HG02973 (cell line): ENCODE measurements around the gene DHRS13.
"Not testable (repeated sequence)": the region's sequence is repeated elsewhere in the genome, so short reads cannot be mapped to it uniquely, and the experiment has no call there.

ENCODE experiments used
- ATAC-seq: cut with Tn5 transposase; IDR thresholded peaks from one replicate; pipeline ENCODE4 v1.9.1; 2021; ENCODE audit warnings: moderate library complexity; ENCODE audit not compliant: unreplicated experiment

The DHRS13 gene

DNA sequence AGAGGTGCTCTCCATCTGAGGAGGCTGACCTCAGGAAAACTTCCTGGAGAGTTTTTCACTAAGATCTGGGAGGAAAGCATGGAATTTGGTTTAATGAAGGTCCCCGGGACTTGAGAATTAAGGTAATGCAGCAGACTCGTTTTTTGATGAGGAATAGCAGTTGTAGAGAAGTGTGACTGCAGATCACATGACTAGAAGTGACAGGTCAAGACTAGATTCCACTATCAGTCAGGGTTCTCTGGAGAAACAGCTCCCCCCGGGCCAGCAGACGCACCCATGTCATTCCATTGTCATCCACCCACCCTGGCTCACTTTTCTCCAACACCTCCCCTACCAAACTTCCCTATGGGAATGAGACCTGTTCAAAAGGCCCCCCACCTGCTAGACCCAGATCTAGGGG lies 1.9 kb upstream of the DHRS13 start:
- ATAC-seq, result no peak

GRCh38 chr17:28903546-28903841 lies 615 bp upstream of the DHRS13 start:
- ATAC-seq, result not testable (repeated sequence)

DNA sequence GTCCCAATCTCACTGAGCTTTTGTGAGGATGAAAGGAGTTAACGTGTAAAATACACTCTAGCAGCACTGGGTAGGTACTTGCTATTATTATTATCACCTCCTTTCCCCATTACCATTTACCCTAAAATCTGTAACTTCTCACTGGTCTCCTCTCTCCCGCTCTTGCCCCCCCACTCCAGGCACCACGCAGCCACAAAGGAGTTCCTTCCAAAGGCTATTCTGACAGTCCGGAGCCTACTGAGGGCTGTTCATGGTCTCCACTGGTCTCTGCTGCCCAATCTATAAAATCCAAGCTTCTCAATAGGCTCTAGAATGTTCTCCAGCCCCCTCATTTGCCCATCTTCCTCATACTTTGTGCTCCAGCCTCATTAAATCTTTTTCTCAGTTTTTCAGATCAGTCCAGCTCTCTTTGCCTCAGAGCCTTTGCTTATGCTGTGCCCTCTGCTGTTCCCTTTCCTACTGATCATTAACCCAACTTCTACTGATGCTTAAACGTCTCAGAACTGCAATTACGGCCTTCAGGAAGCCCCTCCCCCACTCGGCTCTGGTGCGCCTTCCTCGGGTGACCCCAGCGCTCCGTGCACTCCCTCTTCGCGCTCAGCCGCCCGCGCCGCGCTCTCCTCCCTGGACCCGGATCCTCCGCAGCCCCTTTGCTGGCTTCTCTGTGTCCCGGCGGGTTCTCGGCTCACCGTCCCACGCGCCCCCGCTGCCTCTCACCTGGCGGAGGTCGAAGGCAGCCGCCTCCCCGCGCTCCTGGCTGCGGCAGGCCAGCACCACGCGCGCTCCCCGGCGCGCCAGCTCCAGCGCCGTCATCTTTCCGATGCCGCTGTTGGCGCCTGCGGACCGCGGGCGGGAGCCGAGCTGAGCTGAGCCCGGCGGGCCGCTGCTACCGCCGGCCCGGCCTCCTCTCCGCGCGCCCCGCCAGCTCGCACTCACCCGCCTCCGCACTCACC lies 737 bp downstream of the DHRS13 start:
- no peak for ATAC-seq

GRCh38 chr17:28900986-28901726 lies 1.7 kb downstream of the DHRS13 start:
- no peak for ATAC-seq

DNA sequence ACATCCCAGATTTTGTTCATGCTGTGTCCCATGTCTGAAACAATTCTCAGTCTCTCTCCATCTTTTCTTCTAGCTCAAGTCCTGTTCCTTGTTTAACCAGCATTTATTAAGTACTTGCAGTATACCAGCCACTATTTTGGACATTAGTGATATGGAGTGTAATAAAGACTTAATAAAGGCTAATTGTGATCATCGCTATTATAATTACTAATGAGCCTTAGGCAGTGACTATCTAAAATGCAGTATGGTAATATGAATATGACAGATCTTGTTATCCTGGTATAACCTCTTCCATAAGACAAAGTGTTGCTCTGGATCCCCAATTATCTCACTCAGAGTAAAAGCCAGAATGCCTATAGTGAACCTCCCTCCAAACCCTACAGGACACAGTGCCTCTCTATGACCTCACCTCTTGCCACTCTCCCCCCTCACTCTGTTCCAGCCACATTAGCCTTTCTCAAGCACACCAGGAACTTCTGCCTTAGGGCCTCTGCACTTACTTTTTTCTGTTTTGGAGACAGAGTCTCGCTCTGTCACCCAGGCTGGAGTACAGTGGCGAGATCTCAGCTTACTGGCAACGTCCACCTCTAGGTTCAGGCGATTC lies 3.6 kb downstream of the DHRS13 start:
- ATAC-seq, result no peak

- ATAC-seq, result no peak
These were observed 4.3 kb downstream of the DHRS13 start for GRCh38 chr17:28898527-28898955.

GRCh38 chr17:28897769-28898526 lies 4.9 kb downstream of the DHRS13 start:
- ATAC-seq, result no peak

- no peak for ATAC-seq
These were observed 5.8 kb downstream of the DHRS13 start, which contains the start of gene FLOT2 for GRCh38 chr17:28896884-28897768. Gene FLOT2 (minus strand): TSS chr17:28897733. CDS start chr17:28897574, 159 bp downstream.

GRCh38 chr17:28896491-28896883 lies 6.4 kb downstream of the DHRS13 start:
- ATAC-seq, result no peak

GRCh38 chr17:28895794-28896447 lies 7.0 kb downstream of the DHRS13 start:
- ATAC-seq, result no peak

DNA sequence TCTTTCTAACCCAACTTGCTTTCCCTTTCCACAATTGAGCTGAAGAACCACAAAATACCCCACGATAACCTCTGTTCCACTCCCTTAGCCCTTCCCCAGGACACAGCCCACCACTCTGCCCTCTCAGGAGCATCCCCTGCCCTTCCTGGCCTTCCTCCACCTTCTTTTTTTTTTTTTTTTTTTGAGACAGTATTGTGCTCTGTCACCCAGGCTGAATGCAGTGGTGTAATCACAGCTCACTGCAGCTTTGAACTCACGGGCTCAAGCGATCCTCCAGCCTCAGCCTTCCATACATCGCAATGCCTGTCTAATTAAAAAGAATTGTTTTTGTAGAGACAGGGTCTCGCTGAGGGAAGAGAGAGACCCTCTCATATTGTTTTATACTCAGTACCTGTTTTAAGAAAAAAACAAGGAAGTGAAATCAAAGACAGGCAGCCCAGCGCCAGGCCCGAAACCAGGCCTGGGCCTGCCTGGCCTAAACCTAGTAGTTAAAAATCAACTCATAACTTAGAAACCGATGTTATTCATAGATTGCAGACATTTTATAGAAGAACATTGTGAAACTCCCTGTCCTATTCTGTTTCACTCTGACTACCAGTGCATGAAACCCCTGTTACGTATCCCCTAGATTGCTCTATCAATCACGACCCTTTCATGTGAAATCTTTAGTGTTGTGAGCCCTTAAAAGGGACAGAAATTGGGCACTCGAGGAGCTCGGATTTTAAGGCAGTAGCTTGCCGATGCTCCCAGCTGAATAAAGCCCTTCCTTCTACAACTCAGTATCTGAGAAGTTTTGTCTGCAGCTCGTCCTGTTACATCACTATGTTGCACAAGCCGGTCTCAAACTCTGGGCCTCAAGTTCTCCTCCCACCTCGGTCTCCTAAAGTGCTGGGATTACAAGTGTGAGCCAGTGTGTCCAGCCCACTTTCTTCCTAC lies 9.4 kb downstream of the DHRS13 start:
- ATAC-seq, result not testable (repeated sequence)

DNA sequence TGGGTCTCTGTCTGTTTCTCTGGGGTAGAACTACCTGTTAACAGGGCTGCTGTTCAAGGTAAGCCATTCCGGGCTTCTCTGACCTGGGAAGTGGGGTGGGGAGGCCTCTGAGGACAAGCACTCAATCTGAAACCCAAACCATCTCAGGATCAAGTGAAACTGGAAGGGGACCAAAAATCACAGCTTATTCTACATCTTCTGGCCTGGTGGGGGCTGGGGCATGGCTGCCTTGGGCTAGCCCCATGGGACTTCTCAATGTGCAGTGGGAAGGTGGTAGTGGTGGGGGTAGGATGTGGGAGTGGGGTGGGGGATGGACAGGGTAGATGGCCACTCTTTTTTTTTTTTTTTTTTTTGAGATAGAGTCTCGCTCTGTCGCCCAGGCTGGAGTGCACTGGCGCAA lies 10.9 kb downstream of the DHRS13 start:
- ATAC-seq, result no peak

DNA sequence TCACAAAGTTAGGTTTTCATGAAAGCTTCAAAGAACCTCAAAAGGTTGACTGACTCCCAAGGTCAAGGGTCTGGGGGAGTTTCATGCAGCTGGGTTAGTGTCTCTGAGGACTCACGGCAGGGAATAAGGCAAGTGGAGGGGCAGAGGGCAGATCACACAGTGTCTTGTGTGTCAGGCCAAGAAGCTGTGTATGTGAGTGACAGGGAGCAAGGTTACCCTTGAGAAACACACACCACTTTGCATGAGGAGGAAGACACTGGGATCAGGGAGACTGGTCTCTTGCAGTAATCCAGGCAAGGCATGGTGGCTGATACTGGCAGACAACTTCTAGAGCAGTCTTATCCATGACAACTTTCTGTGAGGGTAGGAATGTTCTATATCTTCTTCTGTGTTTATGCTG lies 11.7 kb downstream of the DHRS13 start:
- ATAC-seq, result no peak

GRCh38 chr17:28889996-28890395 lies 12.9 kb downstream of the DHRS13 start:
- no peak for ATAC-seq

- no peak for ATAC-seq
These were observed 14.0 kb downstream of the DHRS13 start for GRCh38 chr17:28888832-28889231.

DNA sequence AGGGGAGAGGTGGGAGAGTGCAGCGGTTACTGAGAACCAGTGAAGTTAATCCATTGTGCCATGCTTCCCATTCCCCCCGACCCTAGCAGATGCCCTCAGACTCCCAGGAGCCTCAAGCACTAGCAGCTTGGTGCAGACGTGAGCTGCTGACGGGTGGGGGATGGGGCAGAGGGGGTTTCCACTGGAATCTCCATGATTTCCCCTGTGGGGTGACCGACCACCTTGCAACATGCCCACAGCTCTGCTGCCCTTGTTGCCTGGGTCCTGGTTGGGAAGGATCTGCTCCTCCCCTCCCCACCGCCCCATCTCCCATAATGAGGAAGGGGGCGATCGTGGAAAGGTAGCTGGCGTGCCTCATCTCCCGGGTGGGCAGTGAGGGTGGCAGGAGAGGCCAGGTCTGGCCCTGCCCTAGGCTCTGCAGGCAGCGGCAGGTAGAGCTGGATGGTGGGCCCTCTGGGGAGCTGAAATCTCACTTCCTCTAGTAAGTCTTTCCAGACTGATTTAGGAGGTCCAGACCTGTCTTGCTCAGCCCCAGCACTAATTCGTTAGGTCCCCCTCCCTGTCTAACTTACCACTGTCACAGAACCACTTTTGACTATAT lies 14.9 kb downstream of the DHRS13 start:
- ATAC-seq, result no peak

DNA sequence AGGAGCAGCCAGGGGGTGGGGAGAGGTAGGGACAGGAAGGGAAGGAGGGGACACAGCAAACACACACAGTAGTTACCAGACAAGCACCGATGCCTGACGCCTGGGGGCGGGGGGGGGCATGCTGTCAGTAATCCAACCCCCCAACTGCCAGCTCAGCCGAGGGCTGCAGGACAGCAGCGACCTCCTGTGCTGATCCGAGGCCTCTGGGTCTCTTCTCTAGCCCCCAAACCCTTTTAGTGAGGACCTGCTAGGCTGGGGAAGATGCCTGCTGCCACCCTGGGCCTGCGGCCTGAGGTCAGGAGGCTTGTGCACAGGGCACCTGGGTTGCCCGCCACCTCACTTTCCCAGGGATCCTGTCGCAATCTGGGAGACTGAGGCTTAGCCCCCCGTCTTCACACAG lies 16.9 kb downstream of the DHRS13 start:
- no peak for ATAC-seq

DNA sequence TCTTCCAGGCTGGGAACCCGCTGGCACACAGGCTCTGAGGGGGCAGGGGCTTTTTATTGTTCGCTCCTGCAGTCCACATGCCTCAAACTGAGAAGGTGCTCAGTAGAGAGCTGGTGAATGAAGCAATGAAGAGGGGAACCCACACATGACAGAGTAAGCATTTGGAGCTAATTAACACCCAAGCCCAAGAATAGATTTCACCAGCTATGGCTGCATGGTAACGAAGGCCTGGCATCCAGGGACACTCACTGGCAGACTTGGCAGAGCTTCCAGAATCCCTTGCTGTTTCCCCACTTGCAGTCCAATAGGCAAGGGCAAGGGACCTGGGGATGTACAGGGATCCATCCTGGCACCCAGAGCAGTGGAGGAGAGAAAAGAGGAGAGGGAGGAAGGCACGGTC lies 17.5 kb downstream of the DHRS13 start:
- ATAC-seq, result no peak
